Type B pancreatic cell (in vitro differentiated cells): ENCODE measurements around the gene RAI14. TPM values are rescaled to one million over a fixed set of nuclear protein-coding genes. Genes with fewer than 3 reads are reported as not detected.

ENCODE experiments used
- DNase-seq: peaks from one replicate; pipeline ENCODE4 v3.0.0; 2021; ENCODE audit warnings: mixed read lengths; ENCODE audit not compliant: unreplicated experiment; ENCODE audit errors: extremely low spot score
- H3K27ac Mint-ChIP-seq: 2 replicates; pipeline ENCODE4 v1.8.0; 2021; ENCODE audit warnings: mild to moderate bottlenecking, mixed read lengths
- H3K27me3 Mint-ChIP-seq: 2 replicates; pipeline ENCODE4 v1.8.0; 2021; ENCODE audit warnings: mixed read lengths
- H3K36me3 Mint-ChIP-seq: 2 replicates; pipeline ENCODE4 v1.8.0; 2021; ENCODE audit warnings: mixed read lengths
- H3K4me1 Mint-ChIP-seq: one replicate; pipeline ENCODE4 v1.8.0; 2021; ENCODE audit warnings: mixed read lengths; ENCODE audit not compliant: unreplicated experiment
- H3K4me3 Mint-ChIP-seq: 2 replicates; pipeline ENCODE4 v1.8.0; 2021; ENCODE audit warnings: mild to moderate bottlenecking, mixed read lengths
- H3K9me3 Mint-ChIP-seq: 2 replicates; pipeline ENCODE4 v1.8.0; 2021; ENCODE audit warnings: mixed read lengths
- total RNA-seq: library from RNA; stranded (reverse); gene quantifications from 2 replicates; pipeline ENCODE4 v1.2.1, GENCODE V29; 2021; ENCODE audit warnings: low replicate concordance
- TF ChIP-seq, protein P1 (sequence below): fragments of 200-600 bp; sonication (generic); conservative IDR thresholded peaks from 2 replicates; pipeline ENCODE4 v1.5.0; 2021; ENCODE audit warnings: antibody characterized with exemption, mild to moderate bottlenecking

The RAI14 gene
- total RNA-seq, 1 donor from 2014 or later, result 102 TPM

- Mint-ChIP-seq H3K9me3 (peaks cover 7% of the 10 kb centered on the region), H3K27me3 (no peaks in the 10 kb centered on the region), H3K27ac (no peak overlapping the region), H3K4me3 (no peak overlapping the region), H3K4me1 (no peaks in the 10 kb centered on the region), H3K36me3 (peaks cover 37% of the 10 kb centered on the region)
- DNase-seq, result no peak
- TF ChIP-seq, protein P1, sequence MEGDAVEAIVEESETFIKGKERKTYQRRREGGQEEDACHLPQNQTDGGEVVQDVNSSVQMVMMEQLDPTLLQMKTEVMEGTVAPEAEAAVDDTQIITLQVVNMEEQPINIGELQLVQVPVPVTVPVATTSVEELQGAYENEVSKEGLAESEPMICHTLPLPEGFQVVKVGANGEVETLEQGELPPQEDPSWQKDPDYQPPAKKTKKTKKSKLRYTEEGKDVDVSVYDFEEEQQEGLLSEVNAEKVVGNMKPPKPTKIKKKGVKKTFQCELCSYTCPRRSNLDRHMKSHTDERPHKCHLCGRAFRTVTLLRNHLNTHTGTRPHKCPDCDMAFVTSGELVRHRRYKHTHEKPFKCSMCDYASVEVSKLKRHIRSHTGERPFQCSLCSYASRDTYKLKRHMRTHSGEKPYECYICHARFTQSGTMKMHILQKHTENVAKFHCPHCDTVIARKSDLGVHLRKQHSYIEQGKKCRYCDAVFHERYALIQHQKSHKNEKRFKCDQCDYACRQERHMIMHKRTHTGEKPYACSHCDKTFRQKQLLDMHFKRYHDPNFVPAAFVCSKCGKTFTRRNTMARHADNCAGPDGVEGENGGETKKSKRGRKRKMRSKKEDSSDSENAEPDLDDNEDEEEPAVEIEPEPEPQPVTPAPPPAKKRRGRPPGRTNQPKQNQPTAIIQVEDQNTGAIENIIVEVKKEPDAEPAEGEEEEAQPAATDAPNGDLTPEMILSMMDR, result no peak
Observed at GRCh38 chr5:34728236-34728635, 72.1 kb downstream of the RAI14 start.

DNA sequence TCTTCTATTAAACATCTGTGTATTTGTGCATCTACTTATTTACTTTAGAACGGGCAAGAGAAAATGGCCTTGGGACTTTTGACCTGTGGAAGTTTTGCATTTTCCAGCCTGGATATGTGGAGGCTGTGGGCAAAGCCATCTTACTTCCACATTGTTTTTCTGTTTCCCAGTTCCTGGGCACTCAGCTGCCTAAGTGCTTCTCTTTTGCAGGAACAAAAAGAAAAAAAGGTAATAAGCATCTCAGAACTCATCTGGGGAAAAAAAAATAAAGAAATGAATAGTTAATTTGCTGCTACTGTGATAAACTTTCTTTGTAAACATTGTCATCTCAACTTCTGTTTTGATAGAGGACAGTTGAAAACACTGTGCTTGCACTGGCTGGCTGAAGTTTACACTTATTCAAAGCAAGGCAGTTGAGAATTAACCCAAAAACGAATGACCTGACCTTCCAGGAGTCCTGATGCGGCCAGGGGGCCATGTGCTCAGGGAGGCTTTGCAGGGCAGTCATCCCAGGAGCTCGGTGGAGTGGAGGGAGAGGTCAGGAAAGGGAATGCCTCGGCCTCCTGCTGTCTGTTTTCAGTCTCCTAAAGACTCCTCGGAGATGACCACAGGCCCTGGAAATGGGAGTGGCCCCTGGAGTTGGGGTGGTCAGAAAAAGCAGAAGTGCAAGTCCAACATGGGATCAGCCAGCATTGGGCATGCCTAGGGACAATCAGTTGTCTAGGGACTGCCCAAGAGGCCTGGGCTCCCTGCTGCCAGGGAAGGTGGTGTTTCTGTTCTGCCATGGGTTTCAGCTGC lies 75.5 kb downstream of the RAI14 start:
- Mint-ChIP-seq H3K9me3 (peaks cover 6% of the 10 kb centered on the region), H3K4me1 (peaks cover 10% of the 10 kb centered on the region), H3K27ac (no peak overlapping the region), H3K4me3 (no peak overlapping the region), H3K36me3 (peaks cover 35% of the 10 kb centered on the region), H3K27me3 (no peaks in the 10 kb centered on the region)
- TF ChIP-seq, protein P1, result no peak
- DNase-seq, result no peak

DNA sequence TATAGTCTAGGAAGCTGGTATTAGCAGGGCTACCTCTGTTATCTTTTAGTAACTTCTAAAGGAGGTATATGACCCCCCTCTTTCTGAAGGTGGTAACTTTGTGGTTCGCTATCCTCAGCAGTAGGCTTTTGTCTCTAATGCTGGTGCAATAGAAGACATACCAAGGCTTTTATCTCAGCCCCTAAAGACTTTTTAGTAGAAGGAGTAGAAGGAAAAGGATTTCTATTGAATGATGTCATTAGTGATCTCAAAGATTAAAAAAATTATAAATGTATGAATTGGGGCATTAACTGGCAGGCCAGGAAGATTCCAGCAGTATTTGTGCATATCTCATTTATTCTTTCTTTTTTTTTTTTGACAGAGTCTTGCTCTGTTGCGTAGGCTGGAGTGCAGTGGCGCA lies 78.2 kb downstream of the RAI14 start:
- Mint-ChIP-seq H3K4me3 (no peak overlapping the region), H3K36me3 (peaks cover 20% of the 10 kb centered on the region), H3K27me3 (no peaks in the 10 kb centered on the region), H3K4me1 (peaks cover 12% of the 10 kb centered on the region), H3K27ac (no peak overlapping the region), H3K9me3 (no peaks in the 10 kb centered on the region)
- TF ChIP-seq, protein P1, result no peak
- no peak for DNase-seq

GRCh38 chr5:34735491-34736426 lies 79.6 kb downstream of the RAI14 start:
- Mint-ChIP-seq H3K4me3 (no peak overlapping the region), H3K27me3 (no peaks in the 10 kb centered on the region), H3K4me1 (peaks cover 20% of the 10 kb centered on the region), H3K27ac (no peak overlapping the region), H3K36me3 (peaks cover 13% of the 10 kb centered on the region), H3K9me3 (no peaks in the 10 kb centered on the region)
- TF ChIP-seq, protein P1, result no peak
- no peak for DNase-seq

- no peak overlapping the region for H3K4me3 Mint-ChIP-seq
- peaks cover 21% of the 10 kb centered on the region for H3K4me1 Mint-ChIP-seq
- DNase-seq, result no peak
- no peaks in the 10 kb centered on the region for H3K9me3 Mint-ChIP-seq
- H3K36me3 Mint-ChIP-seq, result peaks cover 16% of the 10 kb centered on the region
- H3K27ac Mint-ChIP-seq, result no peak overlapping the region
- TF ChIP-seq, protein P1, result no peak
- no peaks in the 10 kb centered on the region for H3K27me3 Mint-ChIP-seq
Observed at GRCh38 chr5:34736445-34737115, 80.5 kb downstream of the RAI14 start.
